HepG2 (cell line): ENCODE measurements around the gene NUDT6. TPM values are rescaled to one million over a fixed set of nuclear protein-coding genes. Genes with fewer than 3 reads are reported as not detected.
A peak's percentile ranks its signal among the peaks of the same experiment; 100 is the strongest.

Source experiments
- AHDC1 ChIP-seq: sonication (generic); formaldehyde crosslinking; IDR thresholded peaks from 2 replicates; pipeline ENCODE4 v1.5.1; 2020; ENCODE audit warnings: mild to moderate bottlenecking, missing genetic modification reagents, borderline replicate concordance
- ELF1 ChIP-seq: sonication (generic); formaldehyde crosslinking; IDR thresholded peaks from 2 replicates; pipeline ENCODE4 v1.4.0; 2020; ENCODE audit warnings: missing genetic modification reagents
- FUBP1 ChIP-seq: sonication (generic); formaldehyde crosslinking; IDR thresholded peaks from 2 replicates; pipeline ENCODE4 v1.5.1; 2020; ENCODE audit warnings: missing genetic modification reagents, mild to moderate bottlenecking, borderline replicate concordance
- HOXA5 ChIP-seq: sonication (generic); formaldehyde crosslinking; IDR thresholded peaks from 2 replicates; pipeline ENCODE4 v1.4.0; 2020; ENCODE audit warnings: missing genetic modification reagents
- JUNB ChIP-seq: sonication (generic); formaldehyde crosslinking; IDR thresholded peaks from 2 replicates; pipeline ENCODE4 v1.8.0; 2022; ENCODE audit warnings: missing genetic modification reagents, mild to moderate bottlenecking, borderline replicate concordance
- KDM2A ChIP-seq: sonication (generic); formaldehyde crosslinking; IDR thresholded peaks from 2 replicates; pipeline ENCODE4 v1.4.0; 2020; ENCODE audit warnings: low read depth, missing genetic modification reagents, borderline replicate concordance
- NRL ChIP-seq: sonication (generic); formaldehyde crosslinking; IDR thresholded peaks from 2 replicates; pipeline ENCODE4 v1.5.0; 2020; ENCODE audit warnings: missing genetic modification reagents, mild to moderate bottlenecking, moderate library complexity, borderline replicate concordance
- PRMT3 ChIP-seq: sonication (generic); formaldehyde crosslinking; IDR thresholded peaks from 2 replicates; pipeline ENCODE4 v1.8.1; 2022; ENCODE audit warnings: low read depth, mild to moderate bottlenecking, moderate library complexity, missing genetic modification reagents, borderline replicate concordance
- TBX2 ChIP-seq: sonication (generic); formaldehyde crosslinking; IDR thresholded peaks from 2 replicates; pipeline ENCODE4 v1.5.0; 2020; ENCODE audit warnings: missing genetic modification reagents, mild to moderate bottlenecking, borderline replicate concordance
- ZBTB21 ChIP-seq: sonication (generic); formaldehyde crosslinking; IDR thresholded peaks from 2 replicates; pipeline ENCODE4 v1.4.0; 2020; ENCODE audit warnings: missing genetic modification reagents
- ZNF253 ChIP-seq: sonication (generic); formaldehyde crosslinking; IDR thresholded peaks from 2 replicates; pipeline ENCODE4 v1.8.0; 2022; ENCODE audit warnings: mild to moderate bottlenecking, missing genetic modification reagents, borderline replicate concordance
- ZNF460 ChIP-seq: sonication (generic); formaldehyde crosslinking; IDR thresholded peaks from 2 replicates; pipeline ENCODE4 v1.5.1; 2020; ENCODE audit warnings: missing genetic modification reagents, mild to moderate bottlenecking, borderline replicate concordance
- ZNF607 ChIP-seq: sonication (generic); formaldehyde crosslinking; IDR thresholded peaks from 2 replicates; pipeline ENCODE4 v1.5.1; 2020; ENCODE audit warnings: missing genetic modification reagents, mild to moderate bottlenecking, borderline replicate concordance
- ZNF614 ChIP-seq: IDR thresholded peaks from 2 replicates; pipeline ENCODE4 v1.6.1; 2018; ENCODE audit warnings: missing biosample characterization, missing genetic modification reagents, inconsistent platforms, borderline replicate concordance
- ZNF687 ChIP-seq: sonication (generic); formaldehyde crosslinking; IDR thresholded peaks from 2 replicates; pipeline ENCODE4 v1.5.1; 2020; ENCODE audit warnings: mild to moderate bottlenecking, missing genetic modification reagents, moderate library complexity
- ZNF792 ChIP-seq: IDR thresholded peaks from 2 replicates; pipeline ENCODE4 v1.6.1; 2016
- polyA plus RNA-seq, 8 experiments: library from polyadenylated mRNA; depleted of rRNA in 3 of 8; stranded (reverse) in 7 of 8; unstranded in 1 of 8; fragments of >200 nt; fragmentation: Illumina TruSeq in 4 of 8; extraction: Trizol in 4 of 8; gene quantifications; 2 replicates each; pipeline versions ENCODE4 v1.2.1 to v1.2.3, GENCODE V29; 2011 to 2016; ENCODE audit warnings: low read depth in 4 of 8, missing spikeins in 1 of 8, mixed read lengths in 1 of 8; ENCODE audit not compliant: insufficient read depth in 1 of 8
- total RNA-seq, 5 experiments: library from RNA; depleted of rRNA; stranded (reverse); fragments of >200 nt; fragmentation: Illumina TruSeq; extraction: Trizol; gene quantifications; 2 replicates each; pipeline ENCODE4 v1.2.3, GENCODE V29; 2016; ENCODE audit warnings: low read depth in 1 of 5

NUDT6 gene
- total and polyA plus RNA-seq, 2 of the 13 experiments (the other 11 are each of a cell fraction or from before 2014, with no cell fraction given): 4.8 to 8.3 TPM

GRCh38 chr4:122921971-122922876 lies at the start of gene NUDT6 (continued):
- TF ChIP-seq AHDC1 (CRISPR knock-in tag) (no peak), HOXA5 (CRISPR knock-in tag) (no peak), ZNF253 (0 out of 2 replicates have a peak, but pooled peaks have one; percentile 36), NRL (CRISPR knock-in tag) (0 out of 2 replicates have a peak, but pooled peaks have one; percentile 51), ELF1 (no peak), KDM2A (no peak; the same call in 1 of the 2 replicates), FUBP1 (CRISPR knock-in tag) (no peak; the same call in 1 of the 2 replicates), ZNF792 (CRISPR knock-in tag) (no peak), ZNF614 (CRISPR knock-in tag) (no peak), ZNF687 (peak; percentile 89), PRMT3 (CRISPR knock-in tag) (peak; percentile 85; the same call in 1 of the 2 replicates), JUNB (CRISPR knock-in tag) (no peak), ZBTB21 (CRISPR knock-in tag) (no peak), TBX2 (CRISPR knock-in tag) (peak; percentile 69; the same call in 1 of the 2 replicates), ZNF460 (CRISPR knock-in tag) (no peak), ZNF607 (no peak; the same call in 1 of the 2 replicates)
